Ascending aorta (tissue), 2 donors: ENCODE measurements around the gene TBRG1. TPM values are rescaled to one million over a fixed set of nuclear protein-coding genes. Genes with fewer than 3 reads are reported as not detected.
"Not testable (repeated sequence)": the region's sequence is repeated elsewhere in the genome, so short reads cannot be mapped to it uniquely, and the experiment has no call there.

Experiments
- DNase-seq, 2 donors: peaks; one replicate each; pipeline ENCODE4 v3.0.0-alpha.2; 2019; ENCODE audit warnings: low spot score in 2 of 2
- H3K27ac ChIP-seq, 2 donors: fragments of 200-600 bp; sonication (generic); one replicate each; pipeline ENCODE4 v1.5.1; 2016 to 2017; ENCODE audit warnings: mild to moderate bottlenecking in 1 of 2
- H3K27me3 ChIP-seq: fragments of 200-600 bp; sonication (generic); one replicate; pipeline ENCODE4 v1.5.1; 2017
- H3K36me3 ChIP-seq, 2 donors: fragments of 200-600 bp; sonication (generic); one replicate each; pipeline ENCODE4 v1.5.1; 2016
- H3K4me1 ChIP-seq, 2 donors: fragments of 200-600 bp; sonication (generic); one replicate each; pipeline ENCODE4 v1.5.1; 2016 to 2017; ENCODE audit warnings: mild to moderate bottlenecking in 1 of 2
- H3K4me3 ChIP-seq, 2 donors: fragments of 200-600 bp; sonication (generic); one replicate each; pipeline ENCODE4 v1.5.1; 2016 to 2017; ENCODE audit warnings: mild to moderate bottlenecking in 1 of 2
- H3K9me3 ChIP-seq, 2 donors: fragments of 200-600 bp; sonication (generic); one replicate each; pipeline ENCODE4 v1.5.1; 2016
- intact Hi-C: fragments of 100-400 bp; cut with DNase I; formaldehyde crosslinking; loops from one replicate; pipeline ENCODE4 v1.15.1; 2023
- total RNA-seq: library from RNA; depleted of rRNA; stranded (reverse); fragments of >200 nt; gene quantifications from one replicate; pipeline ENCODE4 v1.1.0, GENCODE V29; 2016
- TF ChIP-seq, protein P1 (sequence below), 3 experiments: fragments of 200-600 bp in 2 of 3; fragments of 450-650 bp in 1 of 3; sonication (generic) in 2 of 3; IDR thresholded peaks; one replicate each; pipeline ENCODE4 v1.5.1; 2016 to 2019; ENCODE audit warnings: antibody characterized with exemption in 3 of 3, mild to moderate bottlenecking in 1 of 3, moderate library complexity in 1 of 3

TBRG1 gene
- total RNA-seq, 1 donor from 2014 or later: 21.2 TPM

DNA sequence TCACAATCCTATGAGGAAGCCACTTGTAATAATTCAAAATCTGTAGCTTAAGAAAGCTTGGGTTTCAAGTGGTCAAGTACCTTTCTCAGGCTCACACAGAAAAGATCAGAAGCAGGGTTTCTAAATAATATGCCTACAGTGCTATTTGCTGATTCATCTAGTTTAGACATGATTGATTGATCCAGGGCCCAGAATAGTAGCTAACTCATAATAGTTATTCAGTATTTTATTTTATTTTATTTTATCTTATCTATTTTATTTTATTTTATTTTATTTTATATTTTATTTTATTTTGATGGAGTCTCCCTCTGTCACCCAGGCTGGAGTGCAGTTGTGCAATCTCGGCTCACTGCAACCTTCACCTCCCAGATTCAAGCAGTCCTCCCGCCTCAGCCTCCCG lies 27.4 kb upstream of the TBRG1 start:
- intact Hi-C loops: no loop called here
- TF ChIP-seq, protein P1, sequence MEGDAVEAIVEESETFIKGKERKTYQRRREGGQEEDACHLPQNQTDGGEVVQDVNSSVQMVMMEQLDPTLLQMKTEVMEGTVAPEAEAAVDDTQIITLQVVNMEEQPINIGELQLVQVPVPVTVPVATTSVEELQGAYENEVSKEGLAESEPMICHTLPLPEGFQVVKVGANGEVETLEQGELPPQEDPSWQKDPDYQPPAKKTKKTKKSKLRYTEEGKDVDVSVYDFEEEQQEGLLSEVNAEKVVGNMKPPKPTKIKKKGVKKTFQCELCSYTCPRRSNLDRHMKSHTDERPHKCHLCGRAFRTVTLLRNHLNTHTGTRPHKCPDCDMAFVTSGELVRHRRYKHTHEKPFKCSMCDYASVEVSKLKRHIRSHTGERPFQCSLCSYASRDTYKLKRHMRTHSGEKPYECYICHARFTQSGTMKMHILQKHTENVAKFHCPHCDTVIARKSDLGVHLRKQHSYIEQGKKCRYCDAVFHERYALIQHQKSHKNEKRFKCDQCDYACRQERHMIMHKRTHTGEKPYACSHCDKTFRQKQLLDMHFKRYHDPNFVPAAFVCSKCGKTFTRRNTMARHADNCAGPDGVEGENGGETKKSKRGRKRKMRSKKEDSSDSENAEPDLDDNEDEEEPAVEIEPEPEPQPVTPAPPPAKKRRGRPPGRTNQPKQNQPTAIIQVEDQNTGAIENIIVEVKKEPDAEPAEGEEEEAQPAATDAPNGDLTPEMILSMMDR (IDR thresholded peaks at IDR 0.05): no peak
- Histone ChIP-seq H3K27me3 (no peaks in the 10 kb centered on the region), H3K4me3 (no peak overlapping the region), H3K4me1 (no peaks in the 10 kb centered on the region), H3K9me3 (no peaks in the 10 kb centered on the region), H3K27ac (no peak overlapping the region), H3K36me3 (no peaks in the 10 kb centered on the region)
- no peak for DNase-seq

DNA sequence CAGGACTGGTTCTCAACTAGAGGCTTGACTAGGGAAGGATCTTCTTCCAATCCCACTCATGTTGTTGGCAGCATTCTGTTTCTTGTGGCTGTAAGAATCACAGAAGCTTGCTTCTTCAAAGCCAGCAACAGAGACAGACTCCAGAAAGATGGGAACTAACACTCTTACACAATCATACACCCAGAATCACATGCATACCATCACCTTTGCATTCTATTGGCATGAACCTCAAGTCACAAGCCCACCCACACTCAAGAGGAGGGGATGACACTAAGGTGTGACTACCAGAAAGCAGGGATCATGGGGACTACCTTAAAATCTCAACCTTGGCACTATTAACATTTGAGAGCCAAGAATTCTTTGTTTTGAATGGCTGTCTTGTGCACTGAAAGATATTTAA lies 25.0 kb upstream of the TBRG1 start:
- Histone ChIP-seq H3K27me3 (no peaks in the 10 kb centered on the region), H3K9me3 (no peaks in the 10 kb centered on the region), H3K4me3 (no peak overlapping the region), H3K36me3 (no peaks in the 10 kb centered on the region), H3K27ac (no peak overlapping the region), H3K4me1 (no peaks in the 10 kb centered on the region)
- intact Hi-C loops: no loop called here
- TF ChIP-seq, protein P1 (IDR thresholded peaks at IDR 0.05): no peak
- DNase-seq: no peak

DNA sequence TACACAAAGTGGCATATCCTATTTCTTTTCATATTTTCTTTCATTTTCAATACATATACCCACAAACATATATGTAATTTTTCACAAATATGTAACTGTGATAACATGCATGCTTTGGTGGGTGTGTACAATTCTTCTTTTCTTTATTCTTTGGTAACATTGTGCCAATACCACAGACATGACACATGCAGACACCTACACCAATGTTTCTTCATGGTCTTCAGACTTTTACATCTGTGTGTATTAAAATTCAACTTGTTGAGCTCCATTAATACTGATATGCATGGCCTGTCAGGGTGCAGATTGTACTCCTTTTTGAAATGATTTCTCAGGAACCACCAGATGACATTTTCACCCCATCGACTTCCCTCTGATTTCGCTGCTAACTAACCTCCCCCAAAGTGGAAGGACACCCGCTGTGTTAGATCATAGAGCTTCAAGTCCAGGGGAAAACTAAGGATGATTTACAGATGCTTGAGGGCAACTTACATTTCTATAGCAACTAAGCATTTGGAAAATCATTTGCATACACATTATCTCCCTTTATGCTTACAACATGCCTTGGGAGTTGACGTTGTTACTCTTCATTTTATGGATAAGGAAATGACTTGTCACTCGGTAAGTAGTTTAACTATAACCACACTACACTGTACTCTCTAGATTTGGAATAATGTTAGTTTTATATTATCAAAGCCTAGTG lies 21.9 kb upstream of the TBRG1 start:
- TF ChIP-seq, protein P1 (IDR thresholded peaks at IDR 0.05): no peak
- DNase-seq: no peak
- intact Hi-C loops: no loop called here

DNA sequence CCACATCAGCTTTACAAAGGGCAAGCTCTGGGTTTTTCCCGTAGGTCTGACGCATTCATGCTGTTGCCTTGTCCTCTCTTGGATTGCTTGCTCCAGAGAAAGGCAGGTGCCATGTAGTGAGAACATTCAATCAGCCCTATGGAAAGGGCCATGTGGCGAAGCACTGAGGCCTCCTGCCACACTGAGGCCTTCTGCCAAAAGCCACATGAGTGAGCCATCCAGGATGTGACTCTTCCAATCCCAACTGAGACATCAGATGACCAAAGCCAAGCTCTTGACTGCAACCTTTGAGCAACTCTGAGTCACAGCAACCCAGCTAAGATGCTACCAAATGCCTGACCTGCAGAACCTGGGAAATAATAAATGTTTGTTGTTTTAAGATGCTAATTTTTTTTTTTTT lies 20.5 kb upstream of the TBRG1 start:
- no peaks in the 10 kb centered on the region for H3K4me1 ChIP-seq
- DNase-seq: no peak
- H3K36me3 ChIP-seq: no peaks in the 10 kb centered on the region
- H3K4me3 ChIP-seq: no peak overlapping the region
- H3K9me3 ChIP-seq: no peaks in the 10 kb centered on the region
- intact Hi-C loops: no loop called here
- H3K27me3 ChIP-seq: no peaks in the 10 kb centered on the region
- TF ChIP-seq, protein P1 (IDR thresholded peaks at IDR 0.05): no peak
- H3K27ac ChIP-seq: no peak overlapping the region

More for the DNA sequence above, 21.9 kb upstream of the TBRG1 start:
- Histone ChIP-seq H3K9me3 (no peaks in the 10 kb centered on the region), H3K4me3 (no peak overlapping the region), H3K4me1 (no peaks in the 10 kb centered on the region), H3K27ac (no peak overlapping the region), H3K36me3 (no peaks in the 10 kb centered on the region), H3K27me3 (no peaks in the 10 kb centered on the region)

DNA sequence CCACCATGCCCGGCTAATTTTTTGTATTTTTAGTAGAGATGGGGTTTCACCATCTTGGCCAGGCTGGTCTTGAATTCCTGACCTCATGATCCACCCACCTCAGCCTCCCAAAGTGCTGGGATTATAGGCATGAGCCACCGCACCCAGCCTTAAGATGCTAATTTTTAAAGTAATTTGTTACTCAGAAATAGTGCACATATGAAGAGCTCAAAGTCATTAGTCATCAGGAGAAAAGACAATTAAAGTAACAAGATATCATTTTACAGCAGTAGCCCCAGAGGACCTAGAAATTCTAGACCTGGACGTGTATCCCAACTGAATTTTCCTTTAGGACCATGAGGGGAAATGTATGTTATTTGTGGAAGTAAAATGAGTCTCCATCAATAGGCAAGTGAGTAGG lies 19.9 kb upstream of the TBRG1 start:
- H3K36me3 ChIP-seq, H3K9me3 ChIP-seq, intact Hi-C loops: not testable (repeated sequence)

DNA sequence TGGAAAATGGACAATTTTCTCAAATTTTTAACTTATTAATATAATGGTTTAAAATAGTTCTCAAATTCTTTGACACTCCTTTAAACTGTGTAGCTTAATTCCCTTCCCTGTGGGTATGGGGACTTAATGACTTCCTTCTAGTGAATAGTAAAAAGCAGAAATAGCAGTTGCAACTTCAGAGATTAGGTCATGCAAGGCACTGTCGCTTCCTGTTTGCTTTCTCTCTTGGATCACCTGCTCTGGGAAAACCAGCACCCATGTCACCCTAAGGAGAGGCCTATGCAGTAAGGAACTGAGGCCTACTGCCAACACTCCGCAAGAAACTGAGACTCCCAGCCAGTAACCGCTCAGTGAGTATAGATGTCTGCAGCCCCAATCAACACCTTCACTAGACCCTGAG lies 16.9 kb upstream of the TBRG1 start:
- no peaks in the 10 kb centered on the region for H3K36me3 ChIP-seq
- no peak for DNase-seq
- H3K27ac ChIP-seq: no peak overlapping the region
- no peaks in the 10 kb centered on the region for H3K4me1 ChIP-seq
- H3K9me3 ChIP-seq: no peaks in the 10 kb centered on the region
- no peaks in the 10 kb centered on the region for H3K27me3 ChIP-seq
- intact Hi-C loops: no loop called here
- no peak overlapping the region for H3K4me3 ChIP-seq
- TF ChIP-seq, protein P1 (IDR thresholded peaks at IDR 0.05): no peak

More for the DNA sequence above, 19.9 kb upstream of the TBRG1 start:
- H3K27ac ChIP-seq, DNase-seq, H3K4me1 ChIP-seq, H3K4me3 ChIP-seq, H3K27me3 ChIP-seq: not testable (repeated sequence)
